Measurements from ENCODE around the gene CPT2. TPM values are rescaled to one million over a fixed set of nuclear protein-coding genes. Genes with fewer than 3 reads are reported as not detected.

Gene CPT2
- total and polyA plus RNA-seq, 2 of the 13 experiments (the other 11 are each of a cell fraction or from before 2014, with no cell fraction given) = 12.6 to 14.6 TPM

DNA sequence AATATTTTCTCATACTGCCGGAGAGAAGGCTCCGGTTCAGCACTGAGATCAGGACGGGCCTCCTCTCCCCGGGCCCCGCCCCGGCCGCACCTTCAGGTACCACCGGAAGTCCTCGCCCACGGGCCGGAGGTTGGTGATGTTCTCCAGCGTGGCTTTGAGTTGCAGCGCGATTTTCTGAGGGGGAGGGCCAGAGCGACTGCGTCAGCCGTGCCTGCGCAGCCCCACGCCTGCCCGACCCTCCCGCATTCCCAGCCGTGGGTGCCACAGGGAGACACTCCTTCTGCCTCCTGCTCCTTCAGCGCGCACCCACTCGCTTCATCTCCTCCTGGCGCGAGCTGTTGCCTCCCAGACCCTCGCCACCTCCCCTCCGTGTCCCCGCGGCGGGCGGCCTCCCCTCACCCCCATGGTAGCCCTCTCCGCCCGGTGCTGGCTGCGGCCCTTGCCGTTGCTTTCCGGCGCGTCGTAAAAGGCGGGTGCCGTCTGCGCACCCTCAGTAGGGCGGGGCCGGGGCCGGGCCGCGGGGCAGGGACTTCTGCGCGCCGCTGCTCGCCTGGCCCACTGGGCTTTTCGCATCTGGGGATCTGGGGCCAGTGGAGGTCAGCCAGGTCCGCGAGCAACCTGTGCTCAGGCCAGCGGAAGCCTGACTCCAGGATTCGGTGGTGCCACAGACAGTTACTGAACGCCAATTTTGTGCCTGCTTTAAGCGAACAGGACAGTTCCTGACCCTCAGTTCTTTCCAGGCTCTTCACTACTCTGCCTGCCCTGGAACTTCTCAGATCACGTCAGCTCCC, 23.7 kb downstream of the CPT2 start, which contains the start of gene CZIB (continued):
- TF ChIP-seq ZNF329 (CRISPR knock-in tag; IDR thresholded peaks at IDR 0.05; ENCODE audit: low read depth) (no peak), RBFOX2 (IDR thresholded peaks at IDR 0.05; ENCODE audit: low read depth, low read length) (peak; percentile 100), RAD51 (IDR thresholded peaks at IDR 0.05; ENCODE audit: borderline replicate concordance) (no peak), AGO2 (optimal IDR thresholded peaks at IDR 0.05; ENCODE audit: low read depth, low read length) (peak; percentile 93), ZBTB8A (CRISPR knock-in tag; IDR thresholded peaks at IDR 0.05; ENCODE audit: borderline replicate concordance, low read depth) (no peak), ZNF577 (CRISPR knock-in tag; IDR thresholded peaks at IDR 0.05; ENCODE audit: borderline replicate concordance, low read depth) (no peak), ZNF256 (CRISPR knock-in tag; conservative IDR thresholded peaks at IDR 0.05) (no peak), ZNF737 (CRISPR knock-in tag; IDR thresholded peaks at IDR 0.05; ENCODE audit: borderline replicate concordance) (no peak), AKAP8 (CRISPR knock-in tag; IDR thresholded peaks at IDR 0.05) (0 out of 2 replicates have a peak, but pooled peaks have one; percentile 61), DNMT3B (CRISPR knock-in tag; conservative IDR thresholded peaks at IDR 0.05) (no peak), ZNF777 (CRISPR knock-in tag; IDR thresholded peaks at IDR 0.05) (peak; percentile 47; the same call in 1 of the 2 replicates), ZNF335 (CRISPR knock-in tag; IDR thresholded peaks at IDR 0.05) (0 out of 2 replicates have a peak, but pooled peaks have one; percentile 23), KAT8 (CRISPR knock-in tag; IDR thresholded peaks at IDR 0.05) (peak; percentile 97), ZNF564 (CRISPR knock-in tag; IDR thresholded peaks at IDR 0.05) (peak; percentile 88), ZNF33A (CRISPR knock-in tag; IDR thresholded peaks at IDR 0.05; ENCODE audit: borderline replicate concordance) (no peak), PTBP1 (IDR thresholded peaks at IDR 0.05; ENCODE audit: low read depth, low read length, poor library complexity, severe bottlenecking) (no peak), ZNF234 (CRISPR knock-in tag; conservative IDR thresholded peaks at IDR 0.05) (no peak; the same call in 1 of the 2 replicates), CBX2 (IDR thresholded peaks at IDR 0.05; ENCODE audit: low read depth, low read length) (no peak), CBX2 (CRISPR knock-in tag; IDR thresholded peaks at IDR 0.05; ENCODE audit: low read depth) (0 out of 2 replicates have a peak, but pooled peaks have one; percentile 31), IRX3 (CRISPR knock-in tag; IDR thresholded peaks at IDR 0.05; ENCODE audit: borderline replicate concordance, low read depth) (peak; percentile 80; the same call in 1 of the 2 replicates), TOE1 (CRISPR knock-in tag; IDR thresholded peaks at IDR 0.05) (no peak), ZC3H4 (CRISPR knock-in tag; IDR thresholded peaks at IDR 0.05; ENCODE audit: borderline replicate concordance) (peak; percentile 80), ATF7 (IDR thresholded peaks at IDR 0.05) (no peak), ATF7 (CRISPR knock-in tag; IDR thresholded peaks at IDR 0.05) (peak; percentile 71; the same call in 1 of the 2 replicates), ZNF180 (CRISPR knock-in tag; IDR thresholded peaks at IDR 0.05; ENCODE audit: borderline replicate concordance, low read depth) (peak; percentile 85; the same call in 1 of the 2 replicates), TRIM24 (CRISPR knock-in tag; IDR thresholded peaks at IDR 0.05) (no peak), FLYWCH1 (CRISPR knock-in tag; IDR thresholded peaks at IDR 0.05) (no peak), KLF15 (CRISPR knock-in tag; IDR thresholded peaks at IDR 0.05; ENCODE audit: borderline replicate concordance) (no peak)
- TF ChIP-seq, protein P1, sequence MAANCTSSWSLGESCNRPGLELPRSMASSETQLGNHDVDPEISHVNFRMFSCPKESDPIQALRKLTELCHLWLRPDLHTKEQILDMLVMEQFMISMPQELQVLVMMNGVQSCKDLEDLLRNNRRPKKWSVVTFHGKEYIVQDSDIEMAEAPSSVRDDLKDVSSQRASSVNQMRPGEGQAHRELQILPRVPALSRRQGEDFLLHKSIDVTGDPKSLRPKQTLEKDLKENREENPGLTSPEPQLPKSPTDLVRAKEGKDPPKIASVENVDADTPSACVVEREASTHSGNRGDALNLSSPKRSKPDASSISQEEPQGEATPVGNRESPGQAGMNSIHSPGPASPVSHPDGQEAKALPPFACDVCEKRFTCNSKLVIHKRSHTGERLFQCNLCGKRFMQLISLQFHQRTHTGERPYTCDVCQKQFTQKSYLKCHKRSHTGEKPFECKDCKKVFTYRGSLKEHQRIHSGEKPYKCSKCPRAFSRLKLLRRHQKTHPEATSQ (CRISPR knock-in tag; IDR thresholded peaks at IDR 0.05; ENCODE audit: borderline replicate concordance) = peak; percentile 78; the same call in 1 of the 2 replicates
- TF ChIP-seq, protein P2, sequence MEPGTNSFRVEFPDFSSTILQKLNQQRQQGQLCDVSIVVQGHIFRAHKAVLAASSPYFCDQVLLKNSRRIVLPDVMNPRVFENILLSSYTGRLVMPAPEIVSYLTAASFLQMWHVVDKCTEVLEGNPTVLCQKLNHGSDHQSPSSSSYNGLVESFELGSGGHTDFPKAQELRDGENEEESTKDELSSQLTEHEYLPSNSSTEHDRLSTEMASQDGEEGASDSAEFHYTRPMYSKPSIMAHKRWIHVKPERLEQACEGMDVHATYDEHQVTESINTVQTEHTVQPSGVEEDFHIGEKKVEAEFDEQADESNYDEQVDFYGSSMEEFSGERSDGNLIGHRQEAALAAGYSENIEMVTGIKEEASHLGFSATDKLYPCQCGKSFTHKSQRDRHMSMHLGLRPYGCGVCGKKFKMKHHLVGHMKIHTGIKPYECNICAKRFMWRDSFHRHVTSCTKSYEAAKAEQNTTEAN (CRISPR knock-in tag; conservative IDR thresholded peaks at IDR 0.05) = no peak; the same call in 1 of the 2 replicates
